HG03565 (cell line): ENCODE results near the gene AASDH.
"Not testable (repeated sequence)": the region's sequence is repeated elsewhere in the genome, so short reads cannot be mapped to it uniquely, and the experiment has no call there.

Experiments
- ATAC-seq: cut with Tn5 transposase; IDR thresholded peaks from one replicate; pipeline ENCODE4 v1.9.1; 2021; ENCODE audit warnings: mild to moderate bottlenecking, moderate library complexity; ENCODE audit not compliant: unreplicated experiment

The AASDH gene

GRCh38 chr4:56391270-56391669, 4.0 kb upstream of the AASDH start:
- no peak for ATAC-seq

- ATAC-seq = no peak
Measured at GRCh38 chr4:56389558-56389957, 2.3 kb upstream of the AASDH start.

GRCh38 chr4:56388306-56388705, 1.0 kb upstream of the AASDH start:
- ATAC-seq = no peak

GRCh38 chr4:56386091-56386490, 1.2 kb downstream of the AASDH start:
- no peak for ATAC-seq

- no peak for ATAC-seq
Measured at GRCh38 chr4:56375458-56375857, 11.8 kb downstream of the AASDH start.

GRCh38 chr4:56374956-56375355, 12.3 kb downstream of the AASDH start:
- no peak for ATAC-seq

GRCh38 chr4:56372774-56373173, 14.5 kb downstream of the AASDH start:
- ATAC-seq = no peak

GRCh38 chr4:56371426-56372220, 15.7 kb downstream of the AASDH start:
- no peak for ATAC-seq

- no peak for ATAC-seq
Measured at GRCh38 chr4:56370377-56370776, 16.9 kb downstream of the AASDH start.

- ATAC-seq = not testable (repeated sequence)
Measured at GRCh38 chr4:56362981-56363380, 24.3 kb downstream of the AASDH start.

GRCh38 chr4:56360071-56360470, 27.2 kb downstream of the AASDH start:
- ATAC-seq = no peak

GRCh38 chr4:56356650-56357049, 30.6 kb downstream of the AASDH start:
- no peak for ATAC-seq

- no peak for ATAC-seq
Measured at GRCh38 chr4:56348576-56348975, 38.7 kb downstream of the AASDH start.

- ATAC-seq = no peak
Measured at GRCh38 chr4:56345458-56345857, 41.8 kb downstream of the AASDH start.

- ATAC-seq = no peak
Measured at GRCh38 chr4:56342746-56343145, 44.5 kb downstream of the AASDH start.

GRCh38 chr4:56330691-56331090, 56.6 kb downstream of the AASDH start:
- ATAC-seq = no peak

- ATAC-seq = no peak
Measured at GRCh38 chr4:56326363-56326762, 60.9 kb downstream of the AASDH start.

GRCh38 chr4:56324011-56324610, 63.2 kb downstream of the AASDH start:
- ATAC-seq = no peak

GRCh38 chr4:56323327-56323726, 64.0 kb downstream of the AASDH start:
- no peak for ATAC-seq

GRCh38 chr4:56321251-56321650, 66.0 kb downstream of the AASDH start:
- no peak for ATAC-seq

- ATAC-seq = no peak
Measured at GRCh38 chr4:56320293-56320692, 67.0 kb downstream of the AASDH start.

- no peak for ATAC-seq
Measured at GRCh38 chr4:56318555-56318954, 68.7 kb downstream of the AASDH start.

- no peak for ATAC-seq
Measured at GRCh38 chr4:56317749-56318148, 69.5 kb downstream of the AASDH start.
